Measurements from ENCODE around the gene CEP104. TPM values are rescaled to one million over a fixed set of nuclear protein-coding genes. Genes with fewer than 3 reads are reported as not detected.

The CEP104 gene
- total RNA-seq, 1 experiment from 2014 or later = 34.5 TPM

DNA sequence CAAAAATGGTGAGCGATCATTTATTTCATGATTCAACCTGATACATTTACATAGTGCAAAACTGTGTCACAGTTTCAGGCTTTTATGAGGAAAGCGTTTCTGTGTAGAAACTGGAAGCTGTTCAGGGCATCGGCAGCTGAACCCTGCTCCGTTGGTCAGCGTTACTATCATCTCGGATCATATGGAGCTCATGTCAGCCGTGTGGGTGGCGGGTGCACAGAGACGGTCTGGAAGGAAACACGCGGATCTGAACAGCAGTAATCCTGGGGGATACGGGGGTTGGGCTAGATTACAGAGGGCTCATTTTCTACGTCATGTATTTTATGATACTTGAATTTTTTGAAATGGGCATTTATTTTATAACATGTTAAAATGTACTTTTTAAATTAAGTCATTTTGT, 28.0 kb upstream of the CEP104 start:
- Histone ChIP-seq H3K27ac (ENCODE audit: insufficient read length, low read depth, low read length) (no peak overlapping the region), H2BK15ac (ENCODE audit: low read depth, low read length) (no peak overlapping the region), H3K56ac (ENCODE audit: insufficient read length, low read depth, low read length) (no peak overlapping the region), H3K4me2 (ENCODE audit: insufficient read depth, insufficient read length, low read length) (no peak overlapping the region), H3K23me2 (ENCODE audit: insufficient read length, low read depth, low read length, poor library complexity, severe bottlenecking) (no peaks in the 10 kb centered on the region), H3T11ph (ENCODE audit: low read length) (no peak overlapping the region), H2BK5ac (ENCODE audit: insufficient read length, low read length) (no peak overlapping the region), H2AFZ (ENCODE audit: low read length) (no peak overlapping the region), H3K9me3 (ENCODE audit: control insufficient read depth, low read depth, low read length) (no peaks in the 10 kb centered on the region), H3K18ac (ENCODE audit: insufficient read length, low read depth, low read length) (no peak overlapping the region), H3K9ac (ENCODE audit: extremely low read depth, insufficient read length, low read length) (no peak overlapping the region), H3K14ac (ENCODE audit: insufficient read depth, low read length) (no peak overlapping the region), H3K23ac (ENCODE audit: insufficient read length, low read depth, low read length) (no peak overlapping the region), H3K79me2 (ENCODE audit: insufficient read depth, low read length) (no peaks in the 10 kb centered on the region), H2BK120ac (ENCODE audit: low read depth, low read length, poor library complexity, severe bottlenecking) (no peak overlapping the region), H3K4me1 (ENCODE audit: insufficient read depth, low read length) (no peaks in the 10 kb centered on the region), H2BK20ac (ENCODE audit: low read depth, low read length, poor library complexity, severe bottlenecking) (no peak overlapping the region), H3K4ac (ENCODE audit: low read depth, low read length) (no peak overlapping the region), H3K27me3 (ENCODE audit: insufficient read depth, low read length) (no peaks in the 10 kb centered on the region), H4K8ac (replicated peaks; ENCODE audit: insufficient read length, low read depth, low read length) (no peak overlapping the region), H4K91ac (ENCODE audit: insufficient read length, low read depth, low read length) (no peak overlapping the region), H3K79me1 (ENCODE audit: insufficient read depth, low read depth, low read length, poor library complexity, severe bottlenecking) (no peaks in the 10 kb centered on the region), H2BK12ac (ENCODE audit: insufficient read length, low read depth, low read length) (no peak overlapping the region), H2AK5ac (ENCODE audit: insufficient read length, low read length) (no peak overlapping the region), H4K20me1 (ENCODE audit: control insufficient read depth, insufficient read depth, insufficient read length) (no peaks in the 10 kb centered on the region), H4K5ac (ENCODE audit: insufficient read length, low read depth, low read length) (no peak overlapping the region)
- H3K4me1 Mint-ChIP-seq = no peaks in the 10 kb centered on the region
- H3K4me3 Mint-ChIP-seq = no peak overlapping the region; a peak in 1 of 5 replicates
- H3K27ac Mint-ChIP-seq = no peak overlapping the region; a peak in 1 of 7 replicates
- no peaks in the 10 kb centered on the region for H3K27me3 Mint-ChIP-seq (ENCODE audit: low read depth)
- H3K9me3 Mint-ChIP-seq = no peaks in the 10 kb centered on the region
- WGBS (ENCODE audit: extremely low coverage, insufficient read length, low lambda C conversion rate) = no CpG with 5 or more reads among the region's 13 CpGs
- TF ChIP-seq CTCF (conservative IDR thresholded peaks at IDR 0.05) = no peak
- peaks cover 5 to 41% (median 21%) of the 10 kb centered on the region in 3 experiments; a peak in 6 of 7 replicates for H3K36me3 Mint-ChIP-seq (ENCODE audit: insufficient read depth in 1 of 3, low read depth in 3 of 3)
- no peak for DNase-seq

Data from H9 (cell line).